HG03571 (cell line): Measurements from ENCODE around the gene SKIC2.

Experiments used
- ATAC-seq: cut with Tn5 transposase; IDR thresholded peaks from one replicate; pipeline ENCODE4 v1.9.1; 2021; ENCODE audit not compliant: unreplicated experiment

The SKIC2 gene

DNA sequence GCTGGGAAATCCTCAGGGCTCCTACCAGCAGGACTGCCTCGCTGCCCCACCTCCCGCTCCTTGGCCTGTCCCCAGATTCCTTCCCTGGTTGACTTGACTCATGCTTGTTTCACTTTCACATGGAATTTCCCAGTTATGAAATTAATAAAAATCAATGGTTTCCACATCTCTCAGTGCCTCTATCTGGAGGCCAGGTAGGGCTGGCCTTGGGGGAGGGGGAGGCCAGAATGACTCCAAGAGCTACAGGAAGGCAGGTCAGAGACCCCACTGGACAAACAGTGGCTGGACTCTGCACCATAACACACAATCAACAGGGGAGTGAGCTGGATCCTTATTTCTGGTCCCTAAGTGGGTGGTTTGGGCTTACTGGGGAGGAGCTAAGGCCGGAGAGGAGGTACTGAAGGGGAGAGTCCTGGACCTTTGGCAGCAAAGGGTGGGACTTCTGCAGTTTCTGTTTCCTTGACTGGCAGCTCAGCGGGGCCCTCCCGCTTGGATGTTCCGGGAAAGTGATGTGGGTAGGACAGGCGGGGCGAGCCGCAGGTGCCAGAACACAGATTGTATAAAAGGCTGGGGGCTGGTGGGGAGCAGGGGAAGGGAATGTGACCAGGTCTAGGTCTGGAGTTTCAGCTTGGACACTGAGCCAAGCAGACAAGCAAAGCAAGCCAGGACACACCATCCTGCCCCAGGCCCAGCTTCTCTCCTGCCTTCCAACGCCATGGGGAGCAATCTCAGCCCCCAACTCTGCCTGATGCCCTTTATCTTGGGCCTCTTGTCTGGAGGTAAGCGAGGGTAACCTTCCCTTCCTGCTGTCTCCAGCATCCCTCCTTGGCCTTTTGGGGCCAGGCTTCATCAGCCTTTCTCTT, 13.2 kb upstream of the SKIC2 start, which contains the start of gene CFB:
Gene CFB, plus strand, starts transcription at position 589 of the 863 bp plus-strand sequence. Its CDS starts 127 bp downstream, at position 716.
- ATAC-seq = no peak

DNA sequence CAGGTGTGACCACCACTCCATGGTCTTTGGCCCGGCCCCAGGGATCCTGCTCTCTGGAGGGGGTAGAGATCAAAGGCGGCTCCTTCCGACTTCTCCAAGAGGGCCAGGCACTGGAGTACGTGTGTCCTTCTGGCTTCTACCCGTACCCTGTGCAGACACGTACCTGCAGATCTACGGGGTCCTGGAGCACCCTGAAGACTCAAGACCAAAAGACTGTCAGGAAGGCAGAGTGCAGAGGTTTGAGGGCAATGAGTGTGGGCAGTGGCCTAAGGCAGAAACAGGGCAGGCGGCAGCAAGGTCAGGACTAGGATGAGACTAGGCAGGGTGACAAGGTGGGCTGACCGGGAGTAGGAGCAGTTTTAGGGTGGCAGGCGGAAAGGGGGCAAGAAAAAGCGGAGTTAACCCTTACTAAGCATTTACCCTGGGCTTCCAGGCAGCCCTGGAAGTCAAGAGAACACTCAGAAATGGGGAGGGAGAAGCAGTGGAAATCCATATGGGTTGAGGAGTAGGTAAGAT, 12.5 kb upstream of the SKIC2 start:
- no peak for ATAC-seq

DNA sequence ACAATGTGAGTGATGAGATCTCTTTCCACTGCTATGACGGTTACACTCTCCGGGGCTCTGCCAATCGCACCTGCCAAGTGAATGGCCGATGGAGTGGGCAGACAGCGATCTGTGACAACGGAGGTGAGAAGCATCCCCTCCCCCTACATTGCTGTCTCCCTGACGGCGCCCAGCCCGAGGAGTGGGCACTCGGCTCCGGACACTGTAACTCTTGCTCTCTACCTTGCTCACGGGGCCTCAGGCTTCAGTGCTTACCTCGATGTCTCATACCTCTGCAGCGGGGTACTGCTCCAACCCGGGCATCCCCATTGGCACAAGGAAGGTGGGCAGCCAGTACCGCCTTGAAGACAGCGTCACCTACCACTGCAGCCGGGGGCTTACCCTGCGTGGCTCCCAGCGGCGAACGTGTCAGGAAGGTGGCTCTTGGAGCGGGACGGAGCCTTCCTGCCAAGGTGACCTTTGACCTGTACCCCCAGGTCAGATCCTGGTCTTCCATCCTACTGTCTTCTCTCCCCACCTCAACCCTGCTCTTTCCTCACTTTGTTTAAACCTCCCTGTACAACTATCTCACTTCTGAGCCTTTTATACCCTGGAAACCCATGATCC, 11.8 kb upstream of the SKIC2 start:
- no peak for ATAC-seq

DNA sequence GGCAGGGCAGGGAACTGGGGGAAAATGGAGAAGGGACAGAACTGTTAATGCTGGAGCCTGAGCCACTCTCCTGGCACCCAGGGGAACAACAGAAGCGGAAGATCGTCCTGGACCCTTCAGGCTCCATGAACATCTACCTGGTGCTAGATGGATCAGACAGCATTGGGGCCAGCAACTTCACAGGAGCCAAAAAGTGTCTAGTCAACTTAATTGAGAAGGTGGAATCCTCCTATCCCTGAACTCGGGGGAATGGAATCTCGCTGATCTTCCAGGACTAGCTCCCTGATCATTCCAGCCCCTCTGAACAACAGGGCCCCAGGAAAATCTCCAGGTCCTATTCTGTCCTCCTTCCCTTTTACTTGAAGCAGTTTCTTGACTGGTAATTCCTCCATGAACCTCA, 11.1 kb upstream of the SKIC2 start:
- ATAC-seq = no peak

DNA sequence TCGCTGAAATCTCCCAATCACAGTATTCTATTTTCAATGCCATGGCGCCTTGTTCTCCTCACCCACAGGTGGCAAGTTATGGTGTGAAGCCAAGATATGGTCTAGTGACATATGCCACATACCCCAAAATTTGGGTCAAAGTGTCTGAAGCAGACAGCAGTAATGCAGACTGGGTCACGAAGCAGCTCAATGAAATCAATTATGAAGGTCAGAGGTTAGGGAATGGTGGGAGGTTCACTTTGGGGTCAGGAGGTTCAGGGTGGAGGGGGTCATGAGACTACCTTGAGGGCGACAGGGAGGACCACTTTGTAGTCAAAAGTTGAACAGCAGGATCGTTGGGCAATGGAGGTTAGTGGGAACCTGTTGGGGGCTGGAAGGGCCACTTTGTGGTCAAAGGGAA, 10.7 kb upstream of the SKIC2 start:
- ATAC-seq = no peak

DNA sequence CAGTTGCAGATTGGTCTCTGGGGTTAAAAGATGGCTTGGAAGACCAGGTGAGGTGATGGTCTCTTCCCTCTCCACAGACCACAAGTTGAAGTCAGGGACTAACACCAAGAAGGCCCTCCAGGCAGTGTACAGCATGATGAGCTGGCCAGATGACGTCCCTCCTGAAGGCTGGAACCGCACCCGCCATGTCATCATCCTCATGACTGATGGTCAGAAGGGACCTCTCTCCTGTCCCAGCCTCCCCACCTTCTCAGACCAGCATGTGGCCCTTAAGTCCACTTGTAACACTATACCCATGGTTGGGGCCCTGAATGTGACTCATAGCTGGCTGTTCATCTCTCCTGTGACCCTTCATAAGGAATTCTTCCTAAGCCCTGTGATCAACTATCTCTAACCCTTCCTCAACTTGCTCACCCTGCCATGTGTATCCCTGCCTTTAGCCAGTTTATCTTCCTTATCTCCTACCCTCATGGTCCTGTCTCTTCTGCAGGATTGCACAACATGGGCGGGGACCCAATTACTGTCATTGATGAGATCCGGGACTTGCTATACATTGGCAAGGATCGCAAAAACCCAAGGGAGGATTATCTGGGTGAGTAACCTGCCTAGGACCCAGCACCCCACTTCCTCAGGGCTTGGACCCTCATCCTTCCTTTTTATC, 10.1 kb upstream of the SKIC2 start:
- no peak for ATAC-seq

DNA sequence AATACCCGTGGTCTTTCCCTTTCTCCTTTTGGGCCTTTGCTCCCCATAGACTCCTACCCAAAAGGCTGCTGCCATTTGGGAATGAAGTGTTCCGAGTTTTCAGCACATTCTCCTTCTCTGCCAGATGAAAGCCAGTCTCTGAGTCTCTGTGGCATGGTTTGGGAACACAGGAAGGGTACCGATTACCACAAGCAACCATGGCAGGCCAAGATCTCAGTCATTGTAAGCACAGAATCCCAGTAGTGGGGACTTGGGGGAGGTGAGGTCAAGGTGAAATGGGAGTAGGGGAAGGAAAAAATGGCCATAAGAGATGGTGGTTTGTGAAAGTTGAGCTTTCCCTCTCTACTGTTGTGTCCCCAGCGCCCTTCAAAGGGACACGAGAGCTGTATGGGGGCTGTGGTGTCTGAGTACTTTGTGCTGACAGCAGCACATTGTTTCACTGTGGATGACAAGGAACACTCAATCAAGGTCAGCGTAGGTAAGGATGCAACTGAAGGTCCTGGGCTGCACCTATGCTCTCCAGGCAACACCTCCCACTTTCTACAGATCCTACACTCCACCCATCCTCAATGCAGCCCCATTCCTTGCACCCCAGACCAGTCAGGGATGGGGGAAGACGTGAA, 8.9 kb upstream of the SKIC2 start:
- ATAC-seq = no peak

DNA sequence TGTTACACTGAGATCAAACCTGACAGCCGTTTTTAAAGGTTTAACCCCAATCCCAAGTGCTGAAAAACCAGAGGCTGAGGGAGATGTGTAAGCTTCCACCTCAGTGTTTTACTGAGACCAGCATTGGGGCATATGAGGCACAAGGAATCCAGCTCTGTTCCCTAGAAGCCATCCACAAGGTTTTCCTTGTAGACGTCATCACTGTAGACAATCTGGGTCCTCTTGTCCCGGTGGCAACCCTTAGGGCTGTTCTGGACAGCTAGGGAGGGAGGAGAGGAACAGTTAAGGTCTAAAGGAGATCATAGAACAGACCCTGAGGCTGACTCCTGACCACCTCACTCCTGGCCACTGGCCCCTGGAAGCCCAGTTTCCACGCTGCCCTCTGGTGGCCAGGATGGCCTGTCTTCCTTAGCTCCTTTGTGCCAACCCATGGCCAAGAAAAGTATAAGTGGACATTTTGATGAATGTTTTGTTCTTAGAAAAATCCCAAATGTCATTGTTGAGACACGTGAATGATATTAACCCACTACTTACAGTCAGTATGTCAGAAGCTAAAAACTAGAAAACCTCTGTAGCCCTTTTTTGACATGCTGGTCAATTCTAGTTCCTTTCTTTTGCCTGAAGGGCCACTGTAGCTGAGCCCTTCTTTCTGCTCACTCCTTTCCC, 6.7 kb upstream of the SKIC2 start:
- ATAC-seq = no peak

DNA sequence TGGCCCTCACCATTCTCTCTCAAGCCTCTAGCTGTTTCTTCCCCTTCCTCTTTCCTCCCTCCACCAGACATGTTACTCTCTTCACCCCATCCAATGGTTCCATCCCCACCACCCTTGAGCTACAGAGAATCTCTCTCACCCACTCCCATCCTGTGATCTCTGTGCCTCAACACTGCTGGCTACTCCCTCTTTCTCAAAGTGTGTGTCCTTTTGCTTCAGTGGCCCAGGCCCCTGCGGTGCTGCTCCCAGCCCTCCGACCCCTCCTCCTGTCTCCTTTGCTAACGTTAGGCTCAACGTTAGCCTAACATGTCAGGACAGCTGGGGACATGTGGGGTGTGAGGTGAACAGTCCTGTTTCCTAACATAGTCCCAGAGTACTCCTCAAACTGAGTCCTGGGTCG, 6.1 kb upstream of the SKIC2 start:
- ATAC-seq = no peak

DNA sequence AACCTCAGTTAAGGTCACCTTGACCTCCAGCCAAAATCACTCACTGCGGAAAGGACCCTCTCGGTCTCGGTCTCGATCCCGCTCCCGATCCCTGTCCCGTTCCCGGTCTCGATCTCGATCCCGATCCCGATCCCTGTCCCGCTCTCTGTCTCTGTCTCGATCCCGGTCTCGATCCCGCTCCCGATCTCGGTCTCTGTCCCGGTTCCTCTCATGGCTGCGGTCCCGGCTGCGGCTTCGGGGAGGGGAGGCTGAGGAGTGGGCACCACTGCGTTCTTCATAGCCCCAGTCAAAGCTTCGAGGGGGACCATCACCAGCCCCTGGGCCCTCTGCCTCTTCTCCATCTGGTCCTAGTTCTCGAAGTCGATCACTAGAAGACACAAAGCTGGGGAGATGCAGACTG, 4.5 kb upstream of the SKIC2 start:
- ATAC-seq = no peak

DNA sequence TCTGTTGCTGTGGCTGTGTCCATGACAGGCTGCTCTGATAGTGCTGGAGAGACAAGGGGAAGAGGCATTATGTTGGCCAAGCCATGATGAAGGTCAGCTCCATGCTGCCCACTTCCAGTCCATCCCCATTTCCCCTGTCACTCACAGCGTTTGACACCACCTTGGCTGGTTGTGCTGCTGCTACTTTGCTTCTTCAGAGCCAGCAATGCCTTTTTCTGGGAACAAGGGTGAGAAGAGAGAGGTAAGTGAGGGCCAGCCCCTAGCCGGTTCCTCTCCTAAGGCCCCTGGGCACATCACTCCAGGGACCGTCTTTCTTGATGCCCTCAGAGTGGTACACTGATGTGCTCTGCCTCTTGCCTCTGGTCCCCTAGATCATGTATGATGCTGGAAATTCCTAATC, 2.2 kb upstream of the SKIC2 start:
- ATAC-seq = no peak

DNA sequence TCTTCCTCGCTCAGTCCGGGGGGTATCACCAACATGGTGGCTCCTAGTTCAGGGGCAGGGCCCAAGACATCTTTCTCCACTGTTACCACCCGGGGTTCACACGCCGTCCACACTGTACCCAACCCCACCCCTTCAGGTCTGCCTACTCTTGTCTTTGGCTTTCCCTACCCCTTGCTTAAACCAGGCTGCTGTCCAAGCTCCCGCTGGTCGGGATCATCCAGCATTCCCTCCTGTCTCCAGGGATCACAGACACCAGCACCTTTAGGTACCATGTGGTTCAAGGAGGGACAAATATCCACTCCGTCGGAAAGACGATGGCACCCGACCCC, 599 bp upstream of the SKIC2 start:
- ATAC-seq = no peak

DNA sequence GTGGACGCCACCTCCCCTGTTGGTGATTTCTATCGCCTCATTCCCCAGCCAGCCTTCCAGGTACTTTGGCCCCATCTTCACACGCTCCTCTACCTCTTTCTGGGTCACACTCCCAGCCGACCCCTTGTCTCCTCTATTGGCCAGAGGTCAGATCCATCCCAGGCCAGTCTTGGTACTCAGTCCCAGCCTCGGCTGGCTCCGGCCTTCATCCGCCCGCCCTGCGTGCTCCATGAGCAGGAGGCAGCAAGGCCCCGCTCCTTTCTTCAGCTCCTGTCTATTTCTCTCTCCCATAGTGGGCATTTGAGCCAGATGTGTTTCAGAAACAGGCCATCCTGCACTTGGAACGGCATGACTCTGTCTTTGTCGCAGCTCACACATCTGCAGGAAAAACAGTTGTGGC, 2.6 kb downstream of the SKIC2 start:
- ATAC-seq = no peak

DNA sequence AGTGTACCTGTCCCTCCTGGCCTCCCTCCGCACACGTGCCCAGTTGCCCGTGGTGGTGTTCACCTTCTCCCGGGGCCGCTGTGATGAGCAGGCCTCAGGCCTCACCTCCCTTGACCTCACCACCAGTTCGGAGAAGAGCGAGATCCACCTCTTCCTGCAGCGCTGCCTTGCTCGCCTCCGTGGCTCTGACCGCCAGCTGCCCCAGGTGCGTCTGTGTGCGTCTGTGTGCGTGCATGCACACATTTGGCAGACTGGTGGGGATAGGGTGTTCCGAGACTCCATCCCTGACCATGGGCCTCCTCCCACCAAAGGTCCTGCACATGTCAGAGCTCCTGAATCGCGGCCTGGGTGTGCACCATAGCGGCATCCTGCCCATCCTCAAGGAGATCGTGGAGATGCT, 4.9 kb downstream of the SKIC2 start:
- ATAC-seq = no peak

DNA sequence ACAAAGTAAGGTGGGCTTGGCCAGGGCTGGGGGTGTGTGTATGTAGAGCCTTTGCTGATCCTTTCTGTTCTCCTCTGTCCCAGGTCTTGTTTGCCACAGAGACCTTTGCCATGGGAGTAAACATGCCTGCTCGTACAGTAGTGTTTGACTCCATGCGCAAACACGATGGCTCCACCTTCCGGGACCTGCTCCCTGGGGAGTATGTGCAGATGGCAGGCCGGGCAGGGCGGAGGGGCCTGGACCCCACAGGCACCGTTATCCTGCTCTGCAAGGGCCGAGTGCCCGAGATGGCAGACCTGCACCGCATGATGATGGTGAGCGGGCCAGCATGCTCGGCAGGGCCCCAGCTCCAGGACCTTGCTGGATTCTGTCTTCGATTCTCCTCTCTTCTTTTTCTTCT, 6.7 kb downstream of the SKIC2 start:
- no peak for ATAC-seq

DNA sequence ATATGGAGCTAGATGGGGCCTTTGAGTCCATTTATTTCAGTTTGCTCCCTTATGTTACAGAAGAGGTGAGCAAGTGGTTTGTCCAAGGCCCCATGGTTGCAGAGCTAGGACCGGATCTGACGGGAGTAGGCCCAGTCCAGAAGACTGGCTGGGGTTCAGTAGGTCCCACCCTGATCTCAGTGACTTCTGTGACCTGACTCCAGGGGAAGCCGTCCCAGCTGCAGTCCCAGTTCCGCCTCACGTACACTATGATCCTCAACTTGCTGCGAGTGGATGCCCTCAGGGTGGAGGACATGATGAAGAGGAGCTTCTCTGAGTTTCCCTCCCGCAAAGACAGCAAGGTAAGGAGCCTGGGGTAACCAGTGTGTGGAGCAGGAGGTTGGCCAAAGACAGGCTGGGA, 7.5 kb downstream of the SKIC2 start:
- no peak for ATAC-seq

DNA sequence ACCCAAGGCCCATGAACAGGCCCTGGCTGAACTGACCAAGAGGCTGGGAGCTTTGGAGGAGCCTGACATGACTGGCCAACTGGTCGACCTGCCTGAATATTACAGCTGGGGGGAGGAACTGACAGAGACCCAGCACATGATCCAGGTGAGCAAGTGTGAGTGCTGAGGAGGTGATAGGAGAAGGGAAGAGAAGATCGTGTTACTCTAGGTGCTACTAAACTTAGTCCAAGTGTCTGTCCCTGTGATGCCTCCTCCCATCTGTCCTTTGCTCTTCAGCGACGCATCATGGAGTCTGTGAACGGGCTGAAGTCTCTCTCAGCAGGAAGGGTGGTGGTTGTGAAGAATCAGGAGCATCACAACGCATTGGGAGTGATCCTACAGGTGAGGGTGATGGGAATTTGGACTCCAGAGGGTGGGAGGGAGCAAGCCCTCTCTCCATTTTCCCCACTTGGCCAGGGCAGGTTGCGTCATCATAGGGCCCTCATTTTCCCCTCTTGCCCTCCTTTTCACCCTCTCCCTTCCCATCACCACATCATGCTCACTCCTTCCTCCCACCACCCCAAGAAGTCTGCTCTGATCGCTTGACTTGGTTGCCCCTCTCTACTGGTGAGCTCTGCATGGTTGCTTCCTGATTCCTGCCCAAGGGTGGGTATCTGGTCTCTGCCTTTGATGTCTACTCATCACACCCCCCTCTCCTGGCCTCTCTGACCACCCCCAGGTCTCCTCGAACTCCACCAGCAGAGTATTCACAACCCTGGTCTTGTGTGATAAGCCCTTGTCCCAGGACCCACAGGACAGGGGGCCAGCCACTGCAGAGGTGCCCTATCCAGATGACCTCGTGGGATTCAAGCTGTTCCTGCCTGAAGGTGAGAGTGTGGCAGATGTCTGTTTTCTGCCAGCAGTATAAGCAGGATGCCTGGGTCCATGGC, 8.3 kb downstream of the SKIC2 start:
- ATAC-seq = no peak

DNA sequence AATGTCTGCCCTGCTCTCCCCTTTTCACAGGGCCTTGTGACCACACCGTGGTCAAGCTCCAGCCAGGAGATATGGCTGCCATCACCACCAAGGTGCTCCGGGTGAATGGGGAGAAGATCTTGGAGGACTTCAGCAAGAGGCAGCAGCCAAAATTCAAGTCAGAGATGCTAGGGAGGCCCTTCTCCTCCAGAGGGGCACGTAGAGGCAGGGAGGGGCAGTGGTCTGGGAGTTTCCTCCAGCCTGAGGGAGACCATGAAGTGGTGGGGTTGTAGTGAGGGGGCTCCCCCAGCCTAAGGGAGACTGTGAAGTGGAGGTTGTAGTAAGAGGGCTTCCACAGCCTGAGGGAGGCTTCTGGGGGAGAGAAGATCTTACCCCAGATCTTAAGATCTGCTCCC, 8.9 kb downstream of the SKIC2 start:
- ATAC-seq = no peak

DNA sequence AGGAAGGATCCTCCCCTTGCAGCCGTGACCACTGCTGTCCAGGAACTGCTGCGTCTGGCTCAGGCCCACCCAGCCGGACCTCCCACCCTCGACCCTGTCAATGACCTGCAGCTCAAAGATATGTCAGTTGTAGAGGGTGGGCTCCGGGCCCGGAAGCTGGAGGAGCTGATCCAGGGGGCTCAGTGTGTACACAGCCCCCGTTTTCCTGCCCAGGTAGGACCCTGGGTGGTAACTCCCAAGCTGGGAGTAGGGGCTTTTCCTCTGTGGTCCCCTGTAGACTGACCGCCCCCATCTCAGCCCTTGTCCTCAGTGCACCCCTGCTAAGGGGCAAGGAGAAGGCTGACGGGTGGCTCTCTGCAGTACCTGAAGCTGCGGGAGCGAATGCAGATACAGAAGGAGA, 9.4 kb downstream of the SKIC2 start:
- ATAC-seq = no peak
